PFSK-1 (cell line): ENCODE data around the gene TLR4.

Experiments used
- FOXP2 ChIP-seq: optimal IDR thresholded peaks from 2 replicates; pipeline ENCODE3; 2011; ENCODE audit warnings: borderline replicate concordance, control low read depth, inconsistent platforms; ENCODE audit not compliant: insufficient read depth; ENCODE audit errors: extremely low read length, extremely low read depth
- POLR2AphosphoS5 ChIP-seq: IDR thresholded peaks from 2 replicates; pipeline ENCODE4 v1.6.1; 2012; ENCODE audit warnings: low read depth, mild to moderate bottlenecking, control low read depth, low read length, moderate library complexity
- SIN3A ChIP-seq: IDR thresholded peaks from 2 replicates; pipeline ENCODE4 v1.6.1; 2012; ENCODE audit warnings: mild to moderate bottlenecking, low read length, moderate library complexity, borderline replicate concordance; ENCODE audit not compliant: insufficient read depth
- TF ChIP-seq, protein P1 (sequence below), 2 experiments: IDR thresholded peaks; 2 replicates each; pipeline versions ENCODE4 v1.6.1 to v1.8.0; 2011 to 2012; ENCODE audit warnings: low read depth in 2 of 2, low read length in 2 of 2, control low read depth in 1 of 2, inconsistent platforms in 1 of 2, mild to moderate bottlenecking in 1 of 2, moderate library complexity in 1 of 2; ENCODE audit not compliant: insufficient read depth in 1 of 2

DNA sequence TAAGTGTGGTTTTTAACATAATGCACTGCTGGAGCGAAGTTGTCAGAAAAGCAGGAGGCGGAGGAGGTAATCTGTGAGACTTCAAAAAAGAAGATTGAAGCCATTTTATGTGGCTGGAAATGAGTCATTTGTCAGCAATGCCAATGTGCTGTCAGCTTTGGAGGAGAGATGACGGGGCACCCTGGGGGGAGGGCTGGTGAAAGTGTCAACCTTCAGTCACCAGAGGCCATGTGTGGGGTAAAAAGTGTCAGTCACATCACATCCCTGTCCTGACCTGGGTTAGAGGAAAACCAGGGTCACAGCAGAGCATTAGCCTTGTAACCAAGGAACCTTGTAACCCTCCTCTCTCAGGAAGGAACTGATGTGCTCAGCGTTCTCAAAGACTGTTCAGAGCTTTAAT lies 59.1 kb downstream of the TLR4 start:
- no peak for TF ChIP-seq FOXP2
- no peak for TF ChIP-seq POLR2AphosphoS5
- TF ChIP-seq, protein P1, sequence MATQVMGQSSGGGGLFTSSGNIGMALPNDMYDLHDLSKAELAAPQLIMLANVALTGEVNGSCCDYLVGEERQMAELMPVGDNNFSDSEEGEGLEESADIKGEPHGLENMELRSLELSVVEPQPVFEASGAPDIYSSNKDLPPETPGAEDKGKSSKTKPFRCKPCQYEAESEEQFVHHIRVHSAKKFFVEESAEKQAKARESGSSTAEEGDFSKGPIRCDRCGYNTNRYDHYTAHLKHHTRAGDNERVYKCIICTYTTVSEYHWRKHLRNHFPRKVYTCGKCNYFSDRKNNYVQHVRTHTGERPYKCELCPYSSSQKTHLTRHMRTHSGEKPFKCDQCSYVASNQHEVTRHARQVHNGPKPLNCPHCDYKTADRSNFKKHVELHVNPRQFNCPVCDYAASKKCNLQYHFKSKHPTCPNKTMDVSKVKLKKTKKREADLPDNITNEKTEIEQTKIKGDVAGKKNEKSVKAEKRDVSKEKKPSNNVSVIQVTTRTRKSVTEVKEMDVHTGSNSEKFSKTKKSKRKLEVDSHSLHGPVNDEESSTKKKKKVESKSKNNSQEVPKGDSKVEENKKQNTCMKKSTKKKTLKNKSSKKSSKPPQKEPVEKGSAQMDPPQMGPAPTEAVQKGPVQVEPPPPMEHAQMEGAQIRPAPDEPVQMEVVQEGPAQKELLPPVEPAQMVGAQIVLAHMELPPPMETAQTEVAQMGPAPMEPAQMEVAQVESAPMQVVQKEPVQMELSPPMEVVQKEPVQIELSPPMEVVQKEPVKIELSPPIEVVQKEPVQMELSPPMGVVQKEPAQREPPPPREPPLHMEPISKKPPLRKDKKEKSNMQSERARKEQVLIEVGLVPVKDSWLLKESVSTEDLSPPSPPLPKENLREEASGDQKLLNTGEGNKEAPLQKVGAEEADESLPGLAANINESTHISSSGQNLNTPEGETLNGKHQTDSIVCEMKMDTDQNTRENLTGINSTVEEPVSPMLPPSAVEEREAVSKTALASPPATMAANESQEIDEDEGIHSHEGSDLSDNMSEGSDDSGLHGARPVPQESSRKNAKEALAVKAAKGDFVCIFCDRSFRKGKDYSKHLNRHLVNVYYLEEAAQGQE (IDR thresholded peaks at IDR 0.05; ENCODE audit: insufficient read depth in 1 of 2, low read depth in 2 of 2, low read length in 2 of 2): no peak
- no peak for TF ChIP-seq SIN3A
